Muscle layer of duodenum (tissue), 2 donors: Measurements from ENCODE around the gene SPATS1.

Experiments
- H3K27ac ChIP-seq: one replicate; pipeline ENCODE4 v1.7.0; 2013; ENCODE audit warnings: mild to moderate bottlenecking, low read length
- H3K27me3 ChIP-seq: one replicate; pipeline ENCODE4 v1.7.0; 2013; ENCODE audit warnings: low read depth, mild to moderate bottlenecking, control low read depth, low read length
- H3K36me3 ChIP-seq, 2 donors: one replicate each; pipeline ENCODE4 v1.7.0; 2013; ENCODE audit warnings: low read length in 2 of 2, control low read depth in 1 of 2, mild to moderate bottlenecking in 1 of 2; ENCODE audit not compliant: insufficient read depth in 2 of 2, control insufficient read depth in 1 of 2
- H3K4me1 ChIP-seq, 2 donors: one replicate each; pipeline ENCODE4 v1.7.0; 2013; ENCODE audit warnings: low read length in 2 of 2, mild to moderate bottlenecking in 2 of 2, control low read depth in 1 of 2, moderate library complexity in 1 of 2; ENCODE audit not compliant: insufficient read depth in 2 of 2, control insufficient read depth in 1 of 2
- H3K4me3 ChIP-seq, 2 donors: one replicate each; pipeline ENCODE4 v1.7.0; 2013; ENCODE audit warnings: low read length in 2 of 2, low read depth in 1 of 2, mild to moderate bottlenecking in 1 of 2
- H3K9me3 ChIP-seq, 2 donors: one replicate each; pipeline ENCODE4 v1.7.0; 2013; ENCODE audit warnings: low read length in 2 of 2, control low read depth in 1 of 2, mild to moderate bottlenecking in 1 of 2; ENCODE audit not compliant: control insufficient read depth in 1 of 2
- donor health status: healthy.

SPATS1 gene

GRCh38 chr6:44302856-44303255 lies 39.6 kb upstream of the SPATS1 start:
- peaks cover 0 to 2% of the 10 kb centered on the region in 2 donors for H3K4me1 ChIP-seq
- no peak overlapping the region for H3K27ac ChIP-seq
- peaks cover 42 to 78% of the 10 kb centered on the region in 2 donors for H3K36me3 ChIP-seq
- peaks cover 6% of the 10 kb centered on the region for H3K27me3 ChIP-seq
- H3K9me3 ChIP-seq: no peaks in the 10 kb centered on the region
- no peak overlapping the region for H3K4me3 ChIP-seq

GRCh38 chr6:44303842-44304241 lies 38.6 kb upstream of the SPATS1 start:
- Histone ChIP-seq H3K36me3 (peaks cover 43 to 86% of the 10 kb centered on the region in 2 donors), H3K4me1 (no peaks in the 10 kb centered on the region), H3K27ac (no peak overlapping the region)

GRCh38 chr6:44304282-44305199 lies 37.9 kb upstream of the SPATS1 start:
- Histone ChIP-seq H3K4me1 (no peaks in the 10 kb centered on the region), H3K27ac (no peak overlapping the region), H3K9me3 (no peaks in the 10 kb centered on the region), H3K27me3 (no peaks in the 10 kb centered on the region), H3K4me3 (no peak overlapping the region), H3K36me3 (peaks cover 49 to 93% of the 10 kb centered on the region in 2 donors)

More at GRCh38 chr6:44303842-44304241, 38.6 kb upstream of the SPATS1 start:
- Histone ChIP-seq H3K4me3 (no peak overlapping the region), H3K27me3 (no peaks in the 10 kb centered on the region), H3K9me3 (no peaks in the 10 kb centered on the region)

GRCh38 chr6:44305200-44305725 lies 37.2 kb upstream of the SPATS1 start:
- peaks cover 55 to 97% of the 10 kb centered on the region in 2 donors for H3K36me3 ChIP-seq
- no peaks in the 10 kb centered on the region for H3K9me3 ChIP-seq
- no peak overlapping the region for H3K27ac ChIP-seq
- H3K4me3 ChIP-seq: no peak overlapping the region
- H3K27me3 ChIP-seq: no peaks in the 10 kb centered on the region
- H3K4me1 ChIP-seq: no peaks in the 10 kb centered on the region

GRCh38 chr6:44306710-44307109 lies 35.7 kb upstream of the SPATS1 start:
- Histone ChIP-seq H3K27me3 (no peaks in the 10 kb centered on the region), H3K9me3 (no peaks in the 10 kb centered on the region), H3K27ac (no peak overlapping the region), H3K4me3 (no peak overlapping the region), H3K36me3 (peaks cover 64 to 94% of the 10 kb centered on the region in 2 donors), H3K4me1 (no peaks in the 10 kb centered on the region)

- no peaks in the 10 kb centered on the region for H3K9me3 ChIP-seq
- peaks cover 60 to 89% of the 10 kb centered on the region in 2 donors for H3K36me3 ChIP-seq
- no peak overlapping the region for H3K27ac ChIP-seq
- H3K27me3 ChIP-seq: no peaks in the 10 kb centered on the region
- H3K4me3 ChIP-seq: no peak overlapping the region
- H3K4me1 ChIP-seq: peaks cover 3% of the 10 kb centered on the region in 2 donors
Measured at GRCh38 chr6:44307217-44307616, 35.2 kb upstream of the SPATS1 start.

- no peaks in the 10 kb centered on the region for H3K27me3 ChIP-seq
- no peak overlapping the region for H3K27ac ChIP-seq
- H3K9me3 ChIP-seq: no peaks in the 10 kb centered on the region
- H3K4me1 ChIP-seq: peaks cover 7% of the 10 kb centered on the region in 2 donors
- peaks cover 44 to 70% of the 10 kb centered on the region in 2 donors for H3K36me3 ChIP-seq
- no peak overlapping the region for H3K4me3 ChIP-seq
Measured at GRCh38 chr6:44309092-44309491, 33.4 kb upstream of the SPATS1 start.

- no peak overlapping the region for H3K4me3 ChIP-seq
- no peak overlapping the region for H3K27ac ChIP-seq
- H3K36me3 ChIP-seq: peaks cover 43 to 65% of the 10 kb centered on the region in 2 donors
- no peaks in the 10 kb centered on the region for H3K9me3 ChIP-seq
- no peaks in the 10 kb centered on the region for H3K27me3 ChIP-seq
- H3K4me1 ChIP-seq: peaks cover 7% of the 10 kb centered on the region in 2 donors
Measured at GRCh38 chr6:44309631-44310030, 32.8 kb upstream of the SPATS1 start.

- Histone ChIP-seq H3K27ac (no peak overlapping the region), H3K4me1 (peaks cover 7% of the 10 kb centered on the region in 2 donors), H3K36me3 (peaks cover 42 to 60% of the 10 kb centered on the region in 2 donors), H3K9me3 (no peaks in the 10 kb centered on the region), H3K27me3 (no peaks in the 10 kb centered on the region), H3K4me3 (no peak overlapping the region)
Measured at GRCh38 chr6:44310241-44310640, 32.2 kb upstream of the SPATS1 start.

- Histone ChIP-seq H3K4me3 (no peak overlapping the region), H3K36me3 (peaks cover 32 to 49% of the 10 kb centered on the region in 2 donors), H3K27me3 (no peaks in the 10 kb centered on the region), H3K9me3 (no peaks in the 10 kb centered on the region), H3K27ac (no peak overlapping the region), H3K4me1 (peaks cover 7% of the 10 kb centered on the region in 2 donors)
Measured at GRCh38 chr6:44311304-44311703, 31.1 kb upstream of the SPATS1 start.

- no peaks in the 10 kb centered on the region for H3K9me3 ChIP-seq
- H3K4me3 ChIP-seq: no peak overlapping the region
- H3K27me3 ChIP-seq: no peaks in the 10 kb centered on the region
- peaks cover 27 to 45% of the 10 kb centered on the region in 2 donors for H3K36me3 ChIP-seq
- H3K27ac ChIP-seq: no peak overlapping the region
- peaks cover 7% of the 10 kb centered on the region in 2 donors for H3K4me1 ChIP-seq
Measured at GRCh38 chr6:44311767-44312166, 30.7 kb upstream of the SPATS1 start.
